ENCODE data around the gene UGP2. TPM values are rescaled to one million over a fixed set of nuclear protein-coding genes. Genes with fewer than 3 reads are reported as not detected.

UGP2 gene
- total and polyA plus RNA-seq, 2 of the 4 experiments (the other 2 are of a cell fraction) = 45.0 to 58.8 TPM

DNA sequence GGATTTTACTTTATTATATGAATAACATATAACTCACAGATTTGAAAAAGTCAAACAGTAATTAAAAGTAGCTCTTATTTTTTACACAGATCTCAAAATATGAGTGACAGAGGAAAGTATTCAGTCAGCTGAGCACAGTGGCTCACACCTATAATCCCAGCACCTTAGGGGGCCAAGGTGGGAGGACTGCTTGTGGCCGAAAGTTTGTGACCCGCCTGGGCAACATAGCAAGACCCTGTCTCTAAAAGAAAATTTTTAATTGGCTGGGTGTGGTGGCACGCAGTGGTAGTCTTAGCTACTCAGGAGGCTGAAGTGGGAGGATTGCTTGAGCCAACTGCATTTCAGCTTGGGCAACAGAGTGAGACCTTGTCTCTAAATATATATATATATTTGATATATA is 19.2 kb upstream of the UGP2 start:
- Histone ChIP-seq H3K9ac (ENCODE audit: low read depth, low read length) (no peak overlapping the region), H2AK9ac (replicated peaks; ENCODE audit: low read depth, low read length, poor library complexity) (no peak overlapping the region), H2BK120ac (ENCODE audit: low read depth, low read length) (no peak overlapping the region), H3K14ac (replicated peaks; ENCODE audit: low read depth, low read length) (no peak overlapping the region), H3K56ac (ENCODE audit: extremely low read depth, insufficient read depth, low read length) (no peak overlapping the region), H2BK5ac (ENCODE audit: low read depth, low read length, poor library complexity, severe bottlenecking) (no peak overlapping the region), H2AFZ (replicated peaks; ENCODE audit: low read length, poor library complexity) (no peak overlapping the region), H3K9me1 (ENCODE audit: insufficient read depth, low read length) (no peaks in the 10 kb centered on the region), H3K9me3 (ENCODE audit: control insufficient read depth, insufficient read depth, low read length) (no peaks in the 10 kb centered on the region), H3K23ac (ENCODE audit: low read depth, low read length) (no peak overlapping the region), H3K4me1 (ENCODE audit: control insufficient read depth, insufficient read depth, low read length) (peaks cover 2% of the 10 kb centered on the region; the same call in 1 of the 2 replicates), H3K4me2 (ENCODE audit: low read depth, low read length) (no peak overlapping the region), H2AK5ac (ENCODE audit: low read depth, low read length) (no peak overlapping the region), H2BK20ac (ENCODE audit: low read depth, low read length) (no peak overlapping the region), H3K4me3 (ENCODE audit: insufficient read depth, low read depth, low read length) (no peak overlapping the region), H3K79me1 (ENCODE audit: low read depth in 1 of 2, low read length in 2 of 2) (no peaks in the 10 kb centered on the region), H4K20me1 (ENCODE audit: insufficient read depth, low read length) (peaks cover under 1% of the 10 kb centered on the region; the same call in 1 of the 2 replicates), H3K36me3 (ENCODE audit: control insufficient read depth, insufficient read depth, low read length) (no peaks in the 10 kb centered on the region), H4K8ac (ENCODE audit: low read depth in 2 of 2, low read length in 2 of 2) (no peak overlapping the region), H3K27me3 (ENCODE audit: control insufficient read depth, insufficient read depth, low read length) (no peaks in the 10 kb centered on the region), H2BK15ac (ENCODE audit: low read depth, low read length) (no peak overlapping the region), H3K4ac (ENCODE audit: low read depth, low read length) (no peak overlapping the region), H4K91ac (ENCODE audit: insufficient read depth, low read depth, low read length) (no peak overlapping the region), H3K27ac (ENCODE audit: insufficient read depth, low read length) (no peak overlapping the region), H4K5ac (ENCODE audit: low read depth, low read length) (no peak overlapping the region), H3K18ac (ENCODE audit: low read depth, low read length) (no peak overlapping the region)
- dilution Hi-C loops (cut with HindIII; ENCODE audit: low sequenced_read_pairs, unreplicated experiment) = no loop called here
- TF ChIP-seq MXI1 (IDR thresholded peaks at IDR 0.05; ENCODE audit: borderline replicate concordance, low read depth, low read length) (no peak), CTCF (conservative IDR thresholded peaks at IDR 0.05; ENCODE audit: low read depth, low read length) (no peak), BHLHE40 (IDR thresholded peaks at IDR 0.05; ENCODE audit: low read depth, low read length) (no peak)
- DNase-seq (no peak), ATAC-seq (ENCODE audit: low read depth) (no peak)
- WGBS, 2 experiments (ENCODE audit: extremely low coverage in 2 of 2, insufficient read length in 1 of 2) = no CpG with 5 or more reads among the region's 3 CpGs
- ChIA-PET CTCF (interaction anchor here (1.7 kb wide), 1 partner anchor 20 kb away, joined by 3 read pairs; the partner anchor contains the start of gene UGP2), POLR2A (ENCODE audit: unreplicated experiment) (no interaction called here)
- intact Hi-C loops (cut with micrococcal nuclease) = no loop called here
- no TSS peak for BruUV-seq (replicated peaks)
- in situ Hi-C loops (cut with MboI; ENCODE audit: low sequenced_read_pairs) = no loop called here
